Right lobe of liver (tissue), 6 donors: ENCODE measurements around the gene ZBTB24. TPM values are rescaled to one million over a fixed set of nuclear protein-coding genes. Genes with fewer than 3 reads are reported as not detected.

Experiments
- ATAC-seq, 4 donors: fragments of 200-7000 bp; cut with Tn5 transposase; one replicate each; pipeline ENCODE4 v1.9.1; 2020; ENCODE audit warnings: mild to moderate bottlenecking in 4 of 4, moderate library complexity in 4 of 4
- DNase-seq, 3 donors: peaks; one replicate each; pipeline ENCODE4 v3.0.0-alpha.2; 2020
- H3K27ac ChIP-seq, 3 donors: fragments of 200-600 bp; one replicate each; pipeline ENCODE4 v1.8.0; 2022
- H3K27me3 ChIP-seq, 2 donors: fragments of 200-600 bp; one replicate each; pipeline ENCODE4 v1.8.0; 2022
- H3K36me3 ChIP-seq, 4 donors: fragments of 200-600 bp; sonication (generic) in 1 of 4; one replicate each; pipeline versions ENCODE4 v1.5.1 to v1.8.0; 2017 to 2022; ENCODE audit warnings: control low read depth in 1 of 4
- H3K4me1 ChIP-seq, 4 donors: fragments of 200-600 bp; sonication (generic) in 1 of 4; one replicate each; pipeline versions ENCODE4 v1.5.1 to v1.8.0; 2017 to 2022; ENCODE audit warnings: control low read depth in 1 of 4
- H3K4me3 ChIP-seq, 3 donors: fragments of 200-600 bp; one replicate each; pipeline ENCODE4 v1.8.0; 2022
- H3K9me3 ChIP-seq, 4 donors: fragments of 200-600 bp; sonication (generic) in 1 of 4; one replicate each; pipeline versions ENCODE4 v1.5.1 to v1.8.0; 2017 to 2022; ENCODE audit warnings: control low read depth in 1 of 4
- POLR2A ChIP-seq: fragments of 450-650 bp; IDR thresholded peaks from one replicate; pipeline ENCODE4 v1.6.1; 2017; ENCODE audit warnings: antibody characterized with exemption, mild to moderate bottlenecking
- WGBS: methylation state at CpG from one replicate; pipeline ENCODE4 v1.1.6; 2018; ENCODE audit warnings: low coverage, low lambda C conversion rate; ENCODE audit not compliant: insufficient coverage; ENCODE audit errors: missing lambda C conversion rate; 5-methylcytosine and 5-hydroxymethylcytosine counted together
- intact Hi-C, 2 donors: fragments of 100-400 bp; cut with DNase I; formaldehyde crosslinking; loops; one replicate each; pipeline versions ENCODE4 v1.11.2 to v1.14.1; 2022
- total RNA-seq, 6 experiments: library from RNA; depleted of rRNA in 2 of 6; stranded (reverse); fragments of >200 nt in 2 of 6; fragmentation: NEBNext Ultra II Directional in 3 of 6; extraction: Animal tissue kit (Norgen Biotek cat#: 25700) in 3 of 6; gene quantifications; one replicate each; pipeline versions ENCODE4 v1.1.0 to v1.2.4, GENCODE V29; 2016 to 2023
- TF ChIP-seq, protein P1 (sequence below), 4 donors: fragments of 200-600 bp in 3 of 4; fragments of 450-650 bp in 1 of 4; IDR thresholded peaks; one replicate each; pipeline versions ENCODE4 v1.5.1 to v1.8.0; 2016 to 2022; ENCODE audit warnings: antibody characterized with exemption in 4 of 4, mild to moderate bottlenecking in 2 of 4
- donor health status: DM: no; HTN: yes; CAD: no.
- donor health status: DM: no; HTN: no; CAD: no.
- donor health status: DM: no; HTN: no; CAD: no.
- donor health status: DM: no; HTN: yes; CAD: no.
- donor health status: DM: no; HTN: yes; CAD: no.

The ZBTB24 gene
- total RNA-seq, 6 experiments from 2014 or later: 2.4 to 3.6 (median 2.7) TPM

DNA sequence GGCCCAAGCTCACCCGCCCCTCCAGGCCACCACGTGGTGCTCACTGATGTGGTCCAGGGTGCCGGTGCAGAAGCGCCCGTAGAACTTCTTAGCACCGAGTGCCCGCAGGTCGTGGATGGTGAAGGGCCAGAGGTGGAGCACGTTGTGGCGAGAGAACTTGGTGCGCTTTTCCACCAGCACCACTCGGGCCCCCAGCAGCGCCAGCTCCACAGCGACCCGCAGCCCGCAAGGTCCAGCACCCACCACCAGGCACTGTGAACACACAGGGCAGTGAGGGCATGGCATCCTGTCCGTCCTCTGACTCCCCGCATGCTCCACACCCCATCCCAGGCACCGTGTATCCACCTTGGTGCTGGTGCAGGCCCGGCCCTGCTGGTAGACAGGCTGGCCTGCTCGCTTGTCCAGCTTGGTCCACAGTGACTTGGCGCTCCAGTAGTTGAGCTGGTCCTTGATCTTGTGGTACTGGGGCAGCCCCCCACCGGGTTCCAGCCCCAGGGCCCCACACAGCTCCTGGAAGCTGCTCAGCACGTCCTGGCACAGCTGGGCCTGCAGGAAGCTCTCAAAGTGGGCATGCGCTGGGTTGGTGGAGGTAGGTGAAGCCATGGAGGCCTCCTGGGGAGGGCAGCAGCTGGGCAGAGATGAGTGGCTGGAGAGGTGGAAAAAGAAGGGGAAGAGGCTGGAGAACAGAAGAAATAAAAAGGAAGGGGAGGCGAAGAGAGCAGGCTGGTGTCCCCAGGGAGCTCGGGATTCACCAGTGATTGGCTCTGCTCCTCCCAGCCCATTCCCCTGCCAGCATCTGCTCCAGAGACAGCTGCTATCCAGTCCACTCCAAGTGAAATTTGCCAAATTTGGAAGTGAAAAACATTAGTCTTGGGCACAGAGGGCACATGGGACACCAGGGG is 29.2 kb downstream of the ZBTB24 start:
- intact Hi-C loops: no loop called here
- H3K27me3 ChIP-seq: peaks cover 0 to 4% of the 10 kb centered on the region in 2 donors
- no peak for DNase-seq

DNA sequence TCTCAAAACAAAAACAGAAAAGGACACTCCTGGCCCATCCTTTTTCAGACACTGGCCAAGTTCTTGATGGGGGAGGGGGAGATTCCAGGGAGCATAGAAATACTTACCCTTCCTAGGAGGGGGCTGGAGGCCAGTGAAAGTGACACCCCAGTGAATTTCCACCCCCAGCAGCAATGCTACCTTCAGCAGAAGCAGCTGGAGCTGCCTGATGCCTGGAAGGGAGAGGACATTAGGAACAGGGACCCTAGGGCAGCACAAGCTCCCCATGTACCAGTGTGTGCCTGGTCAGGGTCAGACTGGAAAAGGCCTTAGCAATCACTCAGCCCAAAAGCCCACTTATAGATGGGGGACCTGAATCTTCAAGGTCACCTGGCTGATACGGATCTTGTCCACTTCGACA is 29.9 kb downstream of the ZBTB24 start:
- H3K9me3 ChIP-seq: no peaks in the 10 kb centered on the region
- no peak overlapping the region for H3K4me3 ChIP-seq
- WGBS: 100% methylated on average over 1 of the region's 2 CpGs
- H3K36me3 ChIP-seq: no peaks in the 10 kb centered on the region
- DNase-seq (no peak), ATAC-seq (no peak)
- intact Hi-C loops: no loop called here
- TF ChIP-seq POLR2A: no peak
- TF ChIP-seq, protein P1, sequence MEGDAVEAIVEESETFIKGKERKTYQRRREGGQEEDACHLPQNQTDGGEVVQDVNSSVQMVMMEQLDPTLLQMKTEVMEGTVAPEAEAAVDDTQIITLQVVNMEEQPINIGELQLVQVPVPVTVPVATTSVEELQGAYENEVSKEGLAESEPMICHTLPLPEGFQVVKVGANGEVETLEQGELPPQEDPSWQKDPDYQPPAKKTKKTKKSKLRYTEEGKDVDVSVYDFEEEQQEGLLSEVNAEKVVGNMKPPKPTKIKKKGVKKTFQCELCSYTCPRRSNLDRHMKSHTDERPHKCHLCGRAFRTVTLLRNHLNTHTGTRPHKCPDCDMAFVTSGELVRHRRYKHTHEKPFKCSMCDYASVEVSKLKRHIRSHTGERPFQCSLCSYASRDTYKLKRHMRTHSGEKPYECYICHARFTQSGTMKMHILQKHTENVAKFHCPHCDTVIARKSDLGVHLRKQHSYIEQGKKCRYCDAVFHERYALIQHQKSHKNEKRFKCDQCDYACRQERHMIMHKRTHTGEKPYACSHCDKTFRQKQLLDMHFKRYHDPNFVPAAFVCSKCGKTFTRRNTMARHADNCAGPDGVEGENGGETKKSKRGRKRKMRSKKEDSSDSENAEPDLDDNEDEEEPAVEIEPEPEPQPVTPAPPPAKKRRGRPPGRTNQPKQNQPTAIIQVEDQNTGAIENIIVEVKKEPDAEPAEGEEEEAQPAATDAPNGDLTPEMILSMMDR (IDR thresholded peaks at IDR 0.05): no peak
- H3K27me3 ChIP-seq: peaks cover 0 to 4% of the 10 kb centered on the region in 2 donors
- H3K4me1 ChIP-seq: peaks cover 0 to 12% (median 3%) of the 10 kb centered on the region in 4 donors
- no peak overlapping the region for H3K27ac ChIP-seq

More for the DNA sequence above, 29.2 kb downstream of the ZBTB24 start:
- no peak for TF ChIP-seq POLR2A
- TF ChIP-seq, protein P1 (IDR thresholded peaks at IDR 0.05): no peak
- no peak for ATAC-seq
- Histone ChIP-seq H3K9me3 (no peaks in the 10 kb centered on the region), H3K36me3 (no peaks in the 10 kb centered on the region), H3K27ac (peak overlapping the region in 1 of 3 donors; percentile 63), H3K4me1 (peaks cover 0 to 12% (median 3%) of the 10 kb centered on the region in 4 donors), H3K4me3 (peak overlapping the region in 1 of 3 donors; percentile 59)
- 75% methylated on average over 10 of the region's 27 CpGs for WGBS

DNA sequence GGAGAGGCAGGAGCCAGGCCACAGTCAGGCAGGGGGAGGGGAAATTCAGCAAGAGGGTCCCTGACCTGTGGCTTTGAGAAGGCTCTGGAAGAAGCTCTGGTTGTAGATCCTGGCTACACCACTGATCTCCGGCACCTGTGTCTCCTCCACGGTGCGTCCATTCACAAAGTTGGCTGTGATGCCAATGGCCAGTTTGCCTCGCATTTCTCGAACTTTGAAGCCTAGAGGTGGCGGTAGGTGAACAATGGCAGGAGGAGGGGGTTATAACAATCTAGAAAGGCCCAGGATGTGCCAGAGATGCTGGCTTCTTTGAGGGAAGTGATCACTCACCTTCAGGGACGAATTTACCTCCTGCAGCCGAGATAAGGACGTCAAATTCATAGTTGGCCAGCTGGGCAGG is 30.8 kb downstream of the ZBTB24 start:
- TF ChIP-seq, protein P1 (IDR thresholded peaks at IDR 0.05): no peak
- TF ChIP-seq POLR2A: no peak
- peaks cover 0 to 12% (median 3%) of the 10 kb centered on the region in 4 donors for H3K4me1 ChIP-seq
- no peak overlapping the region for H3K27ac ChIP-seq
- H3K4me3 ChIP-seq: no peak overlapping the region
- no peak for ATAC-seq
- peaks cover 0 to 4% of the 10 kb centered on the region in 2 donors for H3K27me3 ChIP-seq
- DNase-seq: no peak
- intact Hi-C loops: no loop called here
- H3K36me3 ChIP-seq: no peaks in the 10 kb centered on the region
- 91% methylated on average over 8 of the region's 9 CpGs for whole genome bisulfite sequencing
- no peaks in the 10 kb centered on the region for H3K9me3 ChIP-seq

DNA sequence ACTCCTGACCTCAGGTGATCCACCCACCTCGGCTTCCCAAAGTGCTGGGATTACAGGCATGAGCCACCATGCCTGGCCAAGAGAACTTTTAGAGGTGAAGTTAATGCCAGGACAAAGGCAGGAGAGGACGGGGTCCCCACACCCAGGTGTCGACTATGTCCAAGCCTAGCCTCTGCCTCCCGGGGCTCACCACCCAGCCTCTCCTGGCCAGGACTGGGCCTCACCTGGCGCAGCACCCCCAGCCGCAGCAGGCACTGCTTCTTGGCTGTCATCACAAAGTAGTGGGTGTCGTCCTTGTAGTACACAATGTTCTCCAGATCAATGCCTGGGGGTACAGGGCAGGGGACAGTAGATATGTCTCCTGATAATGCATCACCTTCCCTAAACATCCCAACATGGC is 31.6 kb downstream of the ZBTB24 start:
- intact Hi-C loops: no loop called here

More for the DNA sequence above, 31.6 kb downstream of the ZBTB24 start:
- no peak overlapping the region for H3K27ac ChIP-seq
- H3K27me3 ChIP-seq: peaks cover 0 to 4% of the 10 kb centered on the region in 2 donors
- WGBS: no CpG with 5 or more reads among the region's 7 CpGs
- DNase-seq (no peak), ATAC-seq (no peak)
- no peaks in the 10 kb centered on the region for H3K36me3 ChIP-seq
- TF ChIP-seq, protein P1 (IDR thresholded peaks at IDR 0.05): no peak
- TF ChIP-seq POLR2A: no peak
- H3K4me1 ChIP-seq: peaks cover 0 to 7% (median 3%) of the 10 kb centered on the region in 4 donors
- no peak overlapping the region for H3K4me3 ChIP-seq
- H3K9me3 ChIP-seq: no peaks in the 10 kb centered on the region
